ENCODE results near the gene VAV3. TPM values are rescaled to one million over a fixed set of nuclear protein-coding genes. Genes with fewer than 3 reads are reported as not detected.

VAV3 gene
- total RNA-seq, 2 experiments from 2014 or later: 5.3 to 6.2 TPM

GRCh38 chr1:107618539-107618938, 346.4 kb downstream of the VAV3 start:
- Mint-ChIP-seq H3K36me3 (ENCODE audit: low read depth) (peaks cover 29% of the 10 kb centered on the region), H3K4me3 (no peak overlapping the region), H3K4me1 (ENCODE audit: low read depth) (peaks cover 27% of the 10 kb centered on the region), H3K27ac (no peak overlapping the region), H3K27me3 (no peaks in the 10 kb centered on the region), H3K9me3 (peaks cover 2% of the 10 kb centered on the region)
- CTCF ChIA-PET: interaction anchor here (1.0 kb wide), 1 partner anchor 18 kb away, joined by 3 read pairs; no protein-coding TSS in a partner anchor
- TF ChIP-seq, protein P1, sequence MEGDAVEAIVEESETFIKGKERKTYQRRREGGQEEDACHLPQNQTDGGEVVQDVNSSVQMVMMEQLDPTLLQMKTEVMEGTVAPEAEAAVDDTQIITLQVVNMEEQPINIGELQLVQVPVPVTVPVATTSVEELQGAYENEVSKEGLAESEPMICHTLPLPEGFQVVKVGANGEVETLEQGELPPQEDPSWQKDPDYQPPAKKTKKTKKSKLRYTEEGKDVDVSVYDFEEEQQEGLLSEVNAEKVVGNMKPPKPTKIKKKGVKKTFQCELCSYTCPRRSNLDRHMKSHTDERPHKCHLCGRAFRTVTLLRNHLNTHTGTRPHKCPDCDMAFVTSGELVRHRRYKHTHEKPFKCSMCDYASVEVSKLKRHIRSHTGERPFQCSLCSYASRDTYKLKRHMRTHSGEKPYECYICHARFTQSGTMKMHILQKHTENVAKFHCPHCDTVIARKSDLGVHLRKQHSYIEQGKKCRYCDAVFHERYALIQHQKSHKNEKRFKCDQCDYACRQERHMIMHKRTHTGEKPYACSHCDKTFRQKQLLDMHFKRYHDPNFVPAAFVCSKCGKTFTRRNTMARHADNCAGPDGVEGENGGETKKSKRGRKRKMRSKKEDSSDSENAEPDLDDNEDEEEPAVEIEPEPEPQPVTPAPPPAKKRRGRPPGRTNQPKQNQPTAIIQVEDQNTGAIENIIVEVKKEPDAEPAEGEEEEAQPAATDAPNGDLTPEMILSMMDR (IDR thresholded peaks at IDR 0.05): no peak
- intact Hi-C loops (cut with micrococcal nuclease): no loop called here
- POLR2A ChIA-PET: no interaction called here
- DNase-seq: no peak
- no peak for ATAC-seq

- no peak overlapping the region for H3K4me3 Mint-ChIP-seq
- ATAC-seq (no peak), DNase-seq (no peak)
- ChIA-PET POLR2A (no interaction called here), CTCF (no interaction called here)
- intact Hi-C loops (cut with micrococcal nuclease): no loop called here
- TF ChIP-seq, protein P1 (IDR thresholded peaks at IDR 0.05): no peak
- peaks cover 22% of the 10 kb centered on the region for H3K4me1 Mint-ChIP-seq (ENCODE audit: low read depth)
- H3K27me3 Mint-ChIP-seq: no peaks in the 10 kb centered on the region
- peaks cover 4% of the 10 kb centered on the region for H3K9me3 Mint-ChIP-seq
- H3K27ac Mint-ChIP-seq: no peak overlapping the region
- H3K36me3 Mint-ChIP-seq (ENCODE audit: low read depth): peaks cover 31% of the 10 kb centered on the region
Measured at GRCh38 chr1:107617921-107618320, 347.1 kb downstream of the VAV3 start.

GRCh38 chr1:107617456-107617855, 347.5 kb downstream of the VAV3 start:
- H3K4me1 Mint-ChIP-seq (ENCODE audit: low read depth): peaks cover 18% of the 10 kb centered on the region
- TF ChIP-seq, protein P1 (IDR thresholded peaks at IDR 0.05): no peak
- DNase-seq: no peak
- ChIA-PET CTCF (no interaction called here), POLR2A (no interaction called here)
- ATAC-seq: no peak
- H3K4me3 Mint-ChIP-seq: no peak overlapping the region
- peaks cover 36% of the 10 kb centered on the region for H3K36me3 Mint-ChIP-seq (ENCODE audit: low read depth)
- H3K9me3 Mint-ChIP-seq: peaks cover 8% of the 10 kb centered on the region
- H3K27me3 Mint-ChIP-seq: no peaks in the 10 kb centered on the region
- no peak overlapping the region for H3K27ac Mint-ChIP-seq
- intact Hi-C loops (cut with micrococcal nuclease): no loop called here

GRCh38 chr1:107609808-107610207, 355.2 kb downstream of the VAV3 start:
- ChIA-PET CTCF (no interaction called here), POLR2A (no interaction called here)
- TF ChIP-seq, protein P1 (IDR thresholded peaks at IDR 0.05): no peak
- ATAC-seq (no peak), DNase-seq (no peak)
- peaks cover 21% of the 10 kb centered on the region for H3K36me3 Mint-ChIP-seq (ENCODE audit: low read depth)
- no peak overlapping the region for H3K27ac Mint-ChIP-seq
- intact Hi-C loops (cut with micrococcal nuclease): no loop called here
- H3K27me3 Mint-ChIP-seq: no peaks in the 10 kb centered on the region
- H3K9me3 Mint-ChIP-seq: peaks cover 12% of the 10 kb centered on the region
- H3K4me3 Mint-ChIP-seq: no peak overlapping the region
- H3K4me1 Mint-ChIP-seq (ENCODE audit: low read depth): no peaks in the 10 kb centered on the region

DNA sequence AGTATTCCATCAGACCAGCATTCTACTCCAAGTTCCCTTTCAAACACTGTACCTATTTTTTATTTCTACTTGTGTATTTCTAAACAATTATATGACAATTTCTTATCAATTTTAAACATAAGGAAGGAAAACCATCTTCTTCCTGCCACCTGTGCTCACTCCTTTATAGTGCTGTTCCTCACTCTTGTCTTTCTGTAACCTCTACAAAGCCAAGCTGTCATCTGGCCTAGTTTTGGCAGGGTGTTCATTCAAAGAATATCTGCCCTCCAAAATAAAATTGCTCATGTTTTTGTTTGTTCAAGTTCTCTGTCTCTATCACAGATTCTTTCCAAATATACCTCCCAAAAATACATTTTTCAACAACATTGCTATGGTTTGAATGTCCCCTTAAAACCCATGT, 360.2 kb downstream of the VAV3 start:
- TF ChIP-seq, protein P1 (IDR thresholded peaks at IDR 0.05): no peak
- Mint-ChIP-seq H3K4me1 (ENCODE audit: low read depth) (no peaks in the 10 kb centered on the region), H3K27me3 (no peaks in the 10 kb centered on the region), H3K36me3 (ENCODE audit: low read depth) (peaks cover 10% of the 10 kb centered on the region), H3K4me3 (no peak overlapping the region), H3K27ac (no peak overlapping the region), H3K9me3 (peaks cover 3% of the 10 kb centered on the region)
- ATAC-seq (no peak), DNase-seq (no peak)
- ChIA-PET POLR2A (no interaction called here), CTCF (interaction anchor here (1.1 kb wide), 1 partner anchor 76 kb away, joined by 3 read pairs; no protein-coding TSS in a partner anchor)
- intact Hi-C loops (cut with micrococcal nuclease): no loop called here
